Omental fat pad (tissue), 4 donors: ENCODE measurements around the gene SIGMAR1. TPM values are rescaled to one million over a fixed set of nuclear protein-coding genes. Genes with fewer than 3 reads are reported as not detected.

Experiments used
- ATAC-seq: fragments of 150-250 bp; one replicate; pipeline ENCODE4 v1.9.1; 2016; ENCODE audit warnings: mild to moderate bottlenecking, moderate library complexity; ENCODE audit not compliant: low FRiP score
- DNase-seq: peaks from one replicate; pipeline ENCODE4 v3.0.0-alpha.2; 2019; ENCODE audit warnings: low spot score
- total RNA-seq, 4 donors: library from RNA; depleted of rRNA; stranded (reverse); fragments of >200 nt; gene quantifications; one replicate each; pipeline ENCODE4 v1.1.0, GENCODE V29; 2016
- TF ChIP-seq, protein P1 (sequence below), 3 donors: fragments of 450-650 bp; IDR thresholded peaks; one replicate each; pipeline ENCODE4 v1.5.1; 2016 to 2017; ENCODE audit warnings: antibody characterized with exemption in 3 of 3, mild to moderate bottlenecking in 3 of 3, moderate library complexity in 2 of 3

SIGMAR1 gene
- total RNA-seq, 4 donors from 2014 or later: 72.9 to 88.6 (median 73.2) TPM

DNA sequence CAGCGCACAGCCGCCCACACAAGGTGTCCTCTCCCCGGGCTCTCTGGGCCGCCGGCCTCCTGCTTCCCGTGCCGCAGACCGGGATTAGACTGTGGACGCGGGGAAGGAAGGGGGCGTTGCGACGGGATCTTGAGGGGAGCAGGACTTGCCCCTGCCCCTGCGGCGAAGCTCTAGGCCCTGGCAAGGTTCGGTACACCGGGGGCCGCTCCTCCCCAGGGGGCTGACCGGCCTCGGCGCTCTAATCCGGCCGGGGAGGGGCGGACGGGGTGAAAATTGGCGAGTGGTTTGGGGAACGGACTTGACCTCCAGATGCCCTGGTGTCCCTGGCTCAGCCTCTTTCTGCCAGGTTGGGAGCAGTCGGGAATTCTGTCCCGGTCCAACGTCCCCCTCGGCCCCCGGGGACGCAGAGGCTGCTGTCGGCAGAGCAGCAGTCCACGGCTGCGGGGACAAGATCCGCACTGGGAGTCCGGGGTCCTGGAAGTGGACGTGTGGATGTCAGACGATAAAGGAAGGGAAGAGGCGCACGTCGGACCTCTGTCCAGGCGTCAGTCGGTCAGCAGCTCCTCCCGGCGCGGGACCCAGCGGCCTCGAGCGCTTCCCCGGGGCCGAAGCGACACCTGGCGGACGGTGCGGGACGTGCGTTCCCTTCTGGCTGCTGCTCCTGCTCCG lies 46.2 kb downstream of the SIGMAR1 start:
- TF ChIP-seq, protein P1, sequence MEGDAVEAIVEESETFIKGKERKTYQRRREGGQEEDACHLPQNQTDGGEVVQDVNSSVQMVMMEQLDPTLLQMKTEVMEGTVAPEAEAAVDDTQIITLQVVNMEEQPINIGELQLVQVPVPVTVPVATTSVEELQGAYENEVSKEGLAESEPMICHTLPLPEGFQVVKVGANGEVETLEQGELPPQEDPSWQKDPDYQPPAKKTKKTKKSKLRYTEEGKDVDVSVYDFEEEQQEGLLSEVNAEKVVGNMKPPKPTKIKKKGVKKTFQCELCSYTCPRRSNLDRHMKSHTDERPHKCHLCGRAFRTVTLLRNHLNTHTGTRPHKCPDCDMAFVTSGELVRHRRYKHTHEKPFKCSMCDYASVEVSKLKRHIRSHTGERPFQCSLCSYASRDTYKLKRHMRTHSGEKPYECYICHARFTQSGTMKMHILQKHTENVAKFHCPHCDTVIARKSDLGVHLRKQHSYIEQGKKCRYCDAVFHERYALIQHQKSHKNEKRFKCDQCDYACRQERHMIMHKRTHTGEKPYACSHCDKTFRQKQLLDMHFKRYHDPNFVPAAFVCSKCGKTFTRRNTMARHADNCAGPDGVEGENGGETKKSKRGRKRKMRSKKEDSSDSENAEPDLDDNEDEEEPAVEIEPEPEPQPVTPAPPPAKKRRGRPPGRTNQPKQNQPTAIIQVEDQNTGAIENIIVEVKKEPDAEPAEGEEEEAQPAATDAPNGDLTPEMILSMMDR (IDR thresholded peaks at IDR 0.05): peak in 1 of 3 donors; percentile 86
- peak; percentile 74 for DNase-seq

GRCh38 chr9:34590381-34591247 lies 47.0 kb downstream of the SIGMAR1 start:
- DNase-seq: no peak
- TF ChIP-seq, protein P1 (IDR thresholded peaks at IDR 0.05): no peak
- ATAC-seq: no peak

More for the DNA sequence above, 46.2 kb downstream of the SIGMAR1 start:
- peak; percentile 67 for ATAC-seq

GRCh38 chr9:34589636-34590380 lies 47.8 kb downstream of the SIGMAR1 start, which contains the start of gene CNTFR:
CNTFR (minus strand) TSS chr9:34589724; CDS start chr9:34568981, 20,743 bp downstream.
- TF ChIP-seq, protein P1 (IDR thresholded peaks at IDR 0.05): no peak
- peak; percentile 42 for ATAC-seq

DNA sequence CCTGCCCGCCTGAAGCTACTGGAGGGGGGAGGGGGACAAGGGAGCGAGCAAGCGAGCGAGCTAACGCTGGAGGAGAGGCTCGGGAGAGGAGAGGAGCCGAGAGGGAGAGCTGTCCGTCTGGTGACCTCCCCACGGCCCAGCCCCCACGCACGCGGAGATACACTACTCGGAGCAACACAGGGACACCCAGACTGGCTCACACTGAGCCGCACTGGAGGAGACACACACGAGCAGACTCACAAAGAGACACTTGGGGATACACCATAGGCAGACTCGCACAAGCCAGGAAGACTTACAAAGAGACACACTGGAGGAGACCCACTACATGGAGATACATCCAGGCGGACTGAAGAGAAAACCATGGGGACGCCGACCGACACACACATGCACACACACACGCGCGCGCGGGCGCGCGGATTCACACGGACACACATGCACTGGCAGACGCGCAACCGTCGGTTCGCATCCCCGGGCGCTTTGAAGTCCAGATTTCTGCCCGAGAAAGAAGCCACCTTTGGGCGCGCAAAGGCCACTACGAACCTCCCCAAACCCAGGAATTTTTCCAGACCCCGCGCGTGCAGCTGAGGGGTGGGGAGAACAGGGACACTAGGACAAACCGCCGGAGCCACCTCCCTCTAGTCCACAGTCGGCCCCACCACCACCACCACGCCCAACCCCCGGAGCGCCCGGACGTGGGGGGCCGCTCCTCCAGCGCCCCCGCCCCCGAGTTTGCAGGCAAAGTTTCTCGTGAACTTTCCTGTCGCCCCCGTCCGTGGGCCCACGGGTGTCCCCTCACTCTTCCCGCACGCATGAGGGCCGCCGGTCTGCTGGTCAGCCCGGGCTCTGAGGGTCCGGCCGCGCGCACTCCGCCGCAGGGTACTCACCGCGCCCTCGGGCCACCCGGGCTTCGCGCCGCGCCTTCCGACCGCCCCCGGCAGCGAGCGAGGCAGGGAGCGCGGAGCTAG lies 48.6 kb downstream of the SIGMAR1 start:
- DNase-seq (no peak), ATAC-seq (no peak)
- TF ChIP-seq, protein P1 (IDR thresholded peaks at IDR 0.05): no peak

More at GRCh38 chr9:34589636-34590380, 47.8 kb downstream of the SIGMAR1 start, which contains the start of gene CNTFR:
- DNase-seq: no peak

GRCh38 chr9:34587271-34587670 lies 50.3 kb downstream of the SIGMAR1 start:
- DNase-seq: no peak
- no peak for ATAC-seq
- TF ChIP-seq, protein P1 (IDR thresholded peaks at IDR 0.05): no peak
